ENCODE results near the gene OR51B4. TPM values are rescaled to one million over a fixed set of nuclear protein-coding genes. Genes with fewer than 3 reads are reported as not detected.
"Not testable (repeated sequence)": the region's sequence is repeated elsewhere in the genome, so short reads cannot be mapped to it uniquely, and the experiment has no call there.

Gene OR51B4
- total RNA-seq, 2 donors from 2014 or later = not detected

GRCh38 chr11:5276697-5277096, 25.0 kb downstream of the OR51B4 start:
- H3K9me3 Mint-ChIP-seq = no peaks in the 10 kb centered on the region
- no peak overlapping the region for H3K4me3 Mint-ChIP-seq
- no peaks in the 10 kb centered on the region for H3K36me3 Mint-ChIP-seq (ENCODE audit: insufficient read depth in 2 of 2)
- DNase-seq (no peak), ATAC-seq (replicated peaks in 1 of 2) (no peak)
- H3K27me3 Mint-ChIP-seq (ENCODE audit: low read depth) = peaks cover 1% of the 10 kb centered on the region
- no peaks in the 10 kb centered on the region for H3K4me1 Mint-ChIP-seq (ENCODE audit: low read depth)
- H3K27ac Mint-ChIP-seq = no peak overlapping the region

DNA sequence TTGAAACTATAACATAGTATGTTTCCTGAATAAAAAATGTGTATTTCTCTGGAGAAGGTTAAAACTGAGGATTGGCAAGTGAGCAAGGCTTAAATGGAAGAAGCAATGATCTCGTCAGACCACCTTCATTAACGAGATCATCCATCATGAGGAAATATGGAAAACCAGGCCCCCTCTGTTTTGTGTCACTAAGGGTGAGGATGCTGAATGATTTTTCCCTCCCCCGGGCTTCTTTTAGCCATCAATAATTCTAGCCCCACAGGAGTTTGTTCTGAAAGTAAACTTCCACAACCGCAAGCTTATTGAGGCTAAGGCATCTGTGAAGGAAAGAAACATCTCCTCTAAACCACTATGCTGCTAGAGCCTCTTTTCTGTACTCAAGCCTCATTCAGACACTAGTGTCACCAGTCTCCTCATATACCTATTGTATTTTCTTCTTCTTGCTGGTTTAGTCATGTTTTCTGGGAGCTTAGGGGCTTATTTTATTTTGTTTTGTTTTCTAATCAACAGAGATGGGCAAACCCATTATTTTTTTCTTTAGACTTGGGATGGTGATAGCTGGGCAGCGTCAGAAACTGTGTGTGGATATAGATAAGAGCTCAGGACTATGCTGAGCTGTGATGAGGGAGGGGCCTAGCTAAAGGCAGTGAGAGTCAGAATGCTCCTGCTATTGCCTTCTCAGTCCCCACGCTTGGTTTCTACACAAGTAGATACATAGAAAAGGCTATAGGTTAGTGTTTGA, 26.2 kb downstream of the OR51B4 start:
- Mint-ChIP-seq H3K27me3 (ENCODE audit: low read depth) (peaks cover 7% of the 10 kb centered on the region), H3K4me3 (no peak overlapping the region), H3K36me3 (ENCODE audit: insufficient read depth in 2 of 2) (no peaks in the 10 kb centered on the region), H3K4me1 (ENCODE audit: low read depth) (no peaks in the 10 kb centered on the region), H3K9me3 (no peaks in the 10 kb centered on the region), H3K27ac (no peak overlapping the region)
- ATAC-seq (replicated peaks in 1 of 2) (no peak), DNase-seq (no peak)

GRCh38 chr11:5274395-5274794, 27.4 kb downstream of the OR51B4 start:
- H3K9me3 Mint-ChIP-seq = no peaks in the 10 kb centered on the region
- ATAC-seq (replicated peaks in 1 of 2) = no peak
- no peak for DNase-seq
- no peak overlapping the region for H3K27ac Mint-ChIP-seq
- H3K4me1 Mint-ChIP-seq (ENCODE audit: low read depth) = no peaks in the 10 kb centered on the region
- H3K27me3 Mint-ChIP-seq (ENCODE audit: low read depth) = peaks cover 7% of the 10 kb centered on the region
- no peak overlapping the region for H3K4me3 Mint-ChIP-seq
- no peaks in the 10 kb centered on the region for H3K36me3 Mint-ChIP-seq (ENCODE audit: insufficient read depth in 2 of 2)

DNA sequence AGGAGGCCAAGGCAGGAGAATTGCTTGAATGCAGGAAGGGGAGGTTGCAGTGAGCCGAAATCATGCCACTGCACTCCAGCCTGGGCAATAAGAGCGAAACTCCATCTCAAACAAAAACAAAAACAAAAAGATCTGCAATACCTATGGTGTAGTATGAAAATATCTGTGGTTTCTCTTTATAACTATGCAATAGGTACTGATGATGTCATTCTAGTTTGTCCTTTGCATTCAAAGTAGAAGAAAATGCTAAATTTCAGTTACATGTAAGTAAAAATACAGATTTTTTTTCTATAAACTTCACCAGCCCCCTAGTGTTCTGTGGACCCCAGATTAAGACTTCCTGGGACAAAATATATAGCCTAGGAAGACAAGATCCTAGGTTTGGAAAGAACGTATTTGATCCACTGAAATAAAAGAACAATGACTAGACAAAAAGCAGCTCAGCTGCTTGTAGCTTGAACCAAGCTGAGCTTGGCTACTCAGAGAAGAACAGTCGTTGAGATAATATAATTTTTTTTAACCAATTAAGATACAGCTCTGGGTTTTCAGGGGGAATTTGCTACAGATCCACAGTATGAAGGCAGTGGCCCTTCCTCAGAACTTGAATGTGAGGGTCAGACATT, 29.2 kb downstream of the OR51B4 start:
- no peaks in the 10 kb centered on the region for H3K36me3 Mint-ChIP-seq (ENCODE audit: insufficient read depth in 2 of 2)

DNA sequence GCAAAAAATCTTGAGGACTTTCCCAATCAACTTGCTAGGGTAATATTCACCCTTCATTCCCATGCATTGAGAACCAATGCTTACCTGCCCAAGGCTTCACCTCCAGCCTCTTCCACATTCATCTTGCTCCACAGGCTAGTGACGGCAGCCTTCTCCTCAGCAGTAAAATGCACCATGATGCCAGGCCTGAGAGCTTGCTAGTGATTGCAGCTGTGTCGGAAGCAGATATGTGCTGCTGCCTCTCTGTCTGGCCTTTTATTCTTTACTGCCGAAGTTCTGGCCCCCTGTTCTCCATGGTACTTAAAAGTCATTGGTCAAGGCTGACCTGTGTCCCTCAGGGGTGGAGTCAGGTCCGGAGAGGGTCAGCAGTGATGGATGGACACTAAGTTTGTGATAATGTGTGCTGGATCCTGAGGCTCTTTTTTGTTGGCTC, 32.0 kb downstream of the OR51B4 start, which contains the start of gene HBE1:
Gene HBE1 (minus strand): TSS at position 231 of the 433 bp plus-strand sequence. CDS start 55 bp downstream, at position 176.
- no peaks in the 10 kb centered on the region for H3K4me1 Mint-ChIP-seq (ENCODE audit: low read depth)
- ATAC-seq (replicated peaks in 1 of 2) (no peak), DNase-seq (no peak)
- no peak within 1 kb of the TSS for H3K4me3 Mint-ChIP-seq
- peaks cover 7% of the 10 kb centered on the region for H3K27me3 Mint-ChIP-seq (ENCODE audit: low read depth)
- no peaks in the 10 kb centered on the region for H3K9me3 Mint-ChIP-seq
- no peaks in the 10 kb centered on the region for H3K36me3 Mint-ChIP-seq (ENCODE audit: insufficient read depth in 2 of 2)
- no peak within 1 kb of the TSS for H3K27ac Mint-ChIP-seq

More for the DNA sequence above, 29.2 kb downstream of the OR51B4 start:
- no peak overlapping the region for H3K27ac Mint-ChIP-seq
- H3K4me1 Mint-ChIP-seq (ENCODE audit: low read depth) = no peaks in the 10 kb centered on the region
- no peak for DNase-seq
- H3K9me3 Mint-ChIP-seq = no peaks in the 10 kb centered on the region
- peaks cover 7% of the 10 kb centered on the region for H3K27me3 Mint-ChIP-seq (ENCODE audit: low read depth)
- H3K4me3 Mint-ChIP-seq = no peak overlapping the region
- ATAC-seq (replicated peaks in 1 of 2) = no peak

GRCh38 chr11:5267033-5267563, 34.6 kb downstream of the OR51B4 start:
- no peak overlapping the region for H3K27ac Mint-ChIP-seq
- H3K9me3 Mint-ChIP-seq = peaks cover 0 to 1% of the 10 kb centered on the region in 2 donors
- H3K36me3 Mint-ChIP-seq (ENCODE audit: insufficient read depth in 2 of 2) = no peaks in the 10 kb centered on the region
- DNase-seq (no peak), ATAC-seq (replicated peaks in 1 of 2) (no peak)
- peaks cover 7% of the 10 kb centered on the region for H3K27me3 Mint-ChIP-seq (ENCODE audit: low read depth)
- H3K4me1 Mint-ChIP-seq (ENCODE audit: low read depth) = no peaks in the 10 kb centered on the region
- no peak overlapping the region for H3K4me3 Mint-ChIP-seq

DNA sequence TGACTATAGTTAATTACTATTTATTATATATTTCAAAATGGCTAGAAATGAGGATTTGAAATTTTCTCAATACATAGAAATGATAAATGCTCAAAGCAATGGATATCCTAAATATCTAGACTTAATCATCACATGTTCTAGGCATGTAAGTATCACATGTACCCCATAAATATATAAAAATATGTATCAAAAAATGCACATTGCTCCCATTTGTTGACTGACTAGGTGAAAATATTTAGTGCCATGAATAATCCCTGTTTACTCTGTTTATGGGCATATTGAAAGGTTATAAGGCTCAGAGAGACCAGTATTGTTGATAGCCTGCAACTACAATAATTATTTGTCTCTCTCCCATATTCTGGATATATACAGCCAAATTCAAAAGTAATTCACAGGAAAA, 35.1 kb downstream of the OR51B4 start:
- peaks cover 0 to 2% of the 10 kb centered on the region in 2 donors for H3K9me3 Mint-ChIP-seq
- ATAC-seq (replicated peaks in 1 of 2) (no peak), DNase-seq (no peak)
- H3K27me3 Mint-ChIP-seq (ENCODE audit: low read depth) = peaks cover 5% of the 10 kb centered on the region
- no peak overlapping the region for H3K4me3 Mint-ChIP-seq
- H3K36me3 Mint-ChIP-seq (ENCODE audit: insufficient read depth in 2 of 2) = no peaks in the 10 kb centered on the region
- H3K27ac Mint-ChIP-seq = no peak overlapping the region
- H3K4me1 Mint-ChIP-seq (ENCODE audit: low read depth) = no peaks in the 10 kb centered on the region

DNA sequence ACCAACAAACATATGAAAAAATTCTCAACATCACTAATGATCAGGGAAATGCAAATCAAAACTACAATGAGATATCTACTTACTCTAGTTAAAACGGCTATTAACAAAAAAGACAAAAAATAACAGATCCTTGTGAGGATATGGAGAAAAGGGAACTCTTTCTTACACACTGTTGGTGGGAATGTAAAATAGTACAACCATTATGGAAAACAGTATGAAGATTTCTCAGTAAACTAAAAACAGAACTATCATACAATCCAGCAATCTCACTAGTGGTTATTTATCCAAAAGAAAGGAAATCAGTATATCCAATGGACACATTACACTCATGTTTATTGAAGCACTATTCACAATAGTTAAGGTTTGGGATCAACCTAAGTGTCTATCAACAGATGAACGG, 35.9 kb downstream of the OR51B4 start:
- Mint-ChIP-seq H3K27ac (no peak overlapping the region), H3K9me3 (peaks cover 0 to 2% of the 10 kb centered on the region in 2 donors), H3K4me3 (no peak overlapping the region), H3K36me3 (ENCODE audit: insufficient read depth in 2 of 2) (no peaks in the 10 kb centered on the region), H3K27me3 (ENCODE audit: low read depth) (no peaks in the 10 kb centered on the region), H3K4me1 (ENCODE audit: low read depth) (no peaks in the 10 kb centered on the region)
- ATAC-seq (replicated peaks in 1 of 2) (no peak), DNase-seq (no peak)

DNA sequence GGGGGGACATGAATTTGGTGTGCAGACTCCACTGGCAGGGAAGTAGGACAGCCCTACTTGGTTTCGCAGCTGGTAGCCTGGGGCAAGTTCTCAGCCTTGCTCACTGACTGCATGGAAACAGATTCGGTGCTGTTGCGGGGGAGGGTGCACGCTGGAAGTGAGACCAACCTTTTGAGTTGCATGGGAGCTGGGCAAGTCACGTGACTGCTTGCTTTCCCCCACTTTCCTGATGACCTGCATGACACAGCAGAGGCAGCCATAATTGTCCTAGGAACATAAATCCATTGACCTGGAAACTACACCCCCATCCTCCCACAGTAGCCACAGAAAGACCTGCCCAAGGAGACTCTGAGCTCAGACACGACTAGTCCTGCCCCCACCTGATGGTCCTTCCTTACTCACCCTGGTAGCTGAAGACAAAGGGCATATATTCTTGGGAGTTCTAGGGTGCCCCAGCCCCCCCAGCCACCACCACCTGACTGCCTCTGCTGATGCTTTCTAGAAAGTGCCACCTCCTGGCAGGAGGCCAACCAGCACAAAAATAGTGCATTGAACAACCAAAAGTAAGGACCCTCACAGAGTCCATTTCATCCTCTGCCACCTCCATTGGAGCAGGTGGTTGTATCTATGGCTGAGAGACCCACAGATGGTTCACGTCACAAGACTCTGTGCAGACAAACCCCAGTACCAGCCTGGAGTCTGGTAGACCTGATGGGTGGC, 43.0 kb downstream of the OR51B4 start:
- no peak overlapping the region for H3K27ac Mint-ChIP-seq
- H3K9me3 Mint-ChIP-seq = peaks cover 1 to 4% of the 10 kb centered on the region in 2 donors
- no peaks in the 10 kb centered on the region for H3K36me3 Mint-ChIP-seq (ENCODE audit: insufficient read depth in 2 of 2)
- H3K27me3 Mint-ChIP-seq (ENCODE audit: low read depth) = no peaks in the 10 kb centered on the region
- no peaks in the 10 kb centered on the region for H3K4me1 Mint-ChIP-seq (ENCODE audit: low read depth)
- no peak for DNase-seq
- no peak overlapping the region for H3K4me3 Mint-ChIP-seq
- ATAC-seq (replicated peaks in 1 of 2) = no peak

DNA sequence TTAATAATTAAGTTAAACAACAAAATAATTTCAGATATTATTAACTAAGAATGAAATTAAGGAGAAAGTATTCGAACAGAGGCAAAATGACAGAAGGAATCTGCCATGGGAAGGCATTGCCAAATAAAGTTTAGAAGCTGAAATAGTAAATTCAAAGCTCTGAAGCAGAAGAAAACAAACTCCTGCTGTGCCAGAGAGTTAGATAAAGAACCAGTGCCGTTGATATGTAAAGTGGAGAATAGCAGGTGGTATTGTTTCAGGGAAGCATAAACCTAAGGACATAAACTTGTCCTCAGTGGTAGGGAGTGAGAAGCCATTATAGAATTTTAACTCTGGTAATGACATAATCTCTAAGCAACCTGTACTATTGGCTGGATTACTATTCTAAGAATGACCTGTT, 44.5 kb downstream of the OR51B4 start:
- Mint-ChIP-seq H3K9me3 (peaks cover 1 to 4% of the 10 kb centered on the region in 2 donors), H3K27me3 (ENCODE audit: low read depth) (no peaks in the 10 kb centered on the region), H3K4me1 (ENCODE audit: low read depth) (no peaks in the 10 kb centered on the region), H3K4me3 (no peak overlapping the region), H3K27ac (no peak overlapping the region), H3K36me3 (ENCODE audit: insufficient read depth in 2 of 2) (no peaks in the 10 kb centered on the region)
- no peak for DNase-seq
- ATAC-seq (replicated peaks in 1 of 2) = no peak

DNA sequence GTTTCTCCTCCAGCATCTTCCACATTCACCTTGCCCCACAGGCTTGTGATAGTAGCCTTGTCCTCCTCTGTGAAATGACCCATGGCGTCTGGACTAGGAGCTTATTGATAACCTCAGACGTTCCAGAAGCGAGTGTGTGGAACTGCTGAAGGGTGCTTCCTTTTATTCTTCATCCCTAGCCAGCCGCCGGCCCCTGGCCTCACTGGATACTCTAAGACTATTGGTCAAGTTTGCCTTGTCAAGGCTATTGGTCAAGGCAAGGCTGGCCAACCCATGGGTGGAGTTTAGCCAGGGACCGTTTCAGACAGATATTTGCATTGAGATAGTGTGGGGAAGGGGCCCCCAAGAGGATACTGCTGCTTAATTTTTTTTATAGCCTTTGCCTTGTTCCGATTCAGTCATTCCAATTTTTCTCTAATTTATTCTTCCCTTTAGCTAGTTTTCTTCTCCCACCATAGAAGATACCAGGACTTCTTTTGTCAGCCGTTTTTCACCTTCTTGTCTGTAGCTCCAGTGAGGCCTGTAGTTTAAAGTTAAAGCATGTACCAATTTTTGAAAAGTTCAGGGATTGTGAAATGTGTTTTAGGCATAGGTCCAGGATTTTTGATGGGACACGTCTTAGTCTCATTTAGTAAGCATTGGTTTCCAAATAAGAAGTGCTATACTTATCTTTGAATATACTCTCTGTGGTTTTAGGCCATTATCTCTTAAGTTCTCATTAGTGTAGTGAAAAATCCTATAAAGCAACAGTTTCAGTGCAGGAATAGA, 46.9 kb downstream of the OR51B4 start, which contains the start of gene HBG2:
Gene HBG2 (minus strand): TSS at position 136 of the 768 bp plus-strand sequence. CDS start 53 bp downstream, at position 83.
- not testable (repeated sequence) for H3K4me3 Mint-ChIP-seq; H3K27ac Mint-ChIP-seq; H3K4me1 Mint-ChIP-seq (ENCODE audit: low read depth); H3K27me3 Mint-ChIP-seq (ENCODE audit: low read depth); H3K36me3 Mint-ChIP-seq (ENCODE audit: insufficient read depth in 2 of 2); DNase-seq; ATAC-seq (replicated peaks in 1 of 2); H3K9me3 Mint-ChIP-seq

DNA sequence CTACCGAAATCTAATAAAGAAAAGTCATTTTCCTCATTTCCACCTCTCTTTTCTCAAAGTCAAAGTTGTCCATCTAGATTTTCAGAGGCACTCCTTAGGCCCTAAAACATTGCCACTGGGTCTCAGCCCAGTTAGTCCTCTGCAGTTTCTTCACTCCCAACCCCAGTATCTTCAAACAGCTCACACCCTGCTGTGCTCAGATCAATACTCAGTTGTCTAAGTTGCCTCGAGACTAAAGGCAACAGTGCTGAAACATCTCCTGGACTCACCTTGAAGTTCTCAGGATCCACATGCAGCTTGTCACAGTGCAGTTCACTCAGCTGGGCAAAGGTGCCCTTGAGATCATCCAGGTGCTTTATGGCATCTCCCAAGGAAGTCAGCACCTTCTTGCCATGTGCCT, 47.7 kb downstream of the OR51B4 start:
- not testable (repeated sequence) for H3K27me3 Mint-ChIP-seq (ENCODE audit: low read depth)

More for the DNA sequence above, 47.7 kb downstream of the OR51B4 start:
- not testable (repeated sequence) for H3K36me3 Mint-ChIP-seq (ENCODE audit: insufficient read depth in 2 of 2); H3K9me3 Mint-ChIP-seq; H3K4me3 Mint-ChIP-seq; H3K27ac Mint-ChIP-seq; H3K4me1 Mint-ChIP-seq (ENCODE audit: low read depth); DNase-seq; ATAC-seq (replicated peaks in 1 of 2)
